GM19023 (cell line): ENCODE results near the gene PDPN.

ENCODE experiments used
- ATAC-seq: cut with Tn5 transposase; IDR thresholded peaks from one replicate; pipeline ENCODE4 v1.9.1; 2021; ENCODE audit warnings: mild to moderate bottlenecking, moderate library complexity; ENCODE audit not compliant: unreplicated experiment

Gene PDPN

GRCh38 chr1:13576926-13577325 is 6.7 kb upstream of the PDPN start:
- no peak for ATAC-seq

GRCh38 chr1:13577846-13578245 is 5.8 kb upstream of the PDPN start:
- ATAC-seq = no peak

GRCh38 chr1:13581446-13581845 is 2.2 kb upstream of the PDPN start:
- ATAC-seq = no peak

GRCh38 chr1:13582713-13583443 is 754 bp upstream of the PDPN start:
- ATAC-seq = no peak

GRCh38 chr1:13583966-13584791 is 547 bp downstream of the PDPN start:
- ATAC-seq = no peak

GRCh38 chr1:13584876-13585611 is 1.4 kb downstream of the PDPN start:
- no peak for ATAC-seq

GRCh38 chr1:13585612-13585991 is 2.0 kb downstream of the PDPN start:
- ATAC-seq = no peak

- ATAC-seq = no peak
These were observed 2.4 kb downstream of the PDPN start for GRCh38 chr1:13586001-13586400.

GRCh38 chr1:13587256-13588030 is 3.8 kb downstream of the PDPN start:
- no peak for ATAC-seq

GRCh38 chr1:13588946-13589796 is 5.5 kb downstream of the PDPN start:
- no peak for ATAC-seq

- ATAC-seq = no peak
These were observed 6.9 kb downstream of the PDPN start for GRCh38 chr1:13590486-13590885.

GRCh38 chr1:13593511-13594131 is 10.0 kb downstream of the PDPN start:
- ATAC-seq = no peak

- ATAC-seq = no peak
These were observed 11.8 kb downstream of the PDPN start for GRCh38 chr1:13595411-13595810.

GRCh38 chr1:13597166-13597565 is 13.5 kb downstream of the PDPN start:
- no peak for ATAC-seq

GRCh38 chr1:13600762-13601453 is 17.3 kb downstream of the PDPN start:
- no peak for ATAC-seq

- no peak for ATAC-seq
These were observed 20.5 kb downstream of the PDPN start for GRCh38 chr1:13604176-13604575.

GRCh38 chr1:13604721-13605120 is 21.1 kb downstream of the PDPN start:
- ATAC-seq = no peak

GRCh38 chr1:13605159-13605558 is 21.5 kb downstream of the PDPN start:
- ATAC-seq = no peak

- ATAC-seq = no peak
These were observed 23.4 kb downstream of the PDPN start for GRCh38 chr1:13607002-13607401.
